Ovary (tissue), 3 donors: ENCODE measurements around the gene WWC1.

Experiments used
- EP300 ChIP-seq: sonication (generic); formaldehyde crosslinking; IDR thresholded peaks from one replicate; pipeline ENCODE4 v1.6.1; 2017; ENCODE audit warnings: antibody characterized with exemption
- TF ChIP-seq, protein P1 (sequence below), 3 donors: fragments of 450-650 bp in 2 of 3; fragments of 200-600 bp in 1 of 3; IDR thresholded peaks; one replicate each; pipeline versions ENCODE4 v1.5.1 to v1.8.0; 2016 to 2022; ENCODE audit warnings: antibody characterized with exemption in 3 of 3, mild to moderate bottlenecking in 1 of 3
- donor health status: DM: no; HTN: no; CAD: no.

DNA sequence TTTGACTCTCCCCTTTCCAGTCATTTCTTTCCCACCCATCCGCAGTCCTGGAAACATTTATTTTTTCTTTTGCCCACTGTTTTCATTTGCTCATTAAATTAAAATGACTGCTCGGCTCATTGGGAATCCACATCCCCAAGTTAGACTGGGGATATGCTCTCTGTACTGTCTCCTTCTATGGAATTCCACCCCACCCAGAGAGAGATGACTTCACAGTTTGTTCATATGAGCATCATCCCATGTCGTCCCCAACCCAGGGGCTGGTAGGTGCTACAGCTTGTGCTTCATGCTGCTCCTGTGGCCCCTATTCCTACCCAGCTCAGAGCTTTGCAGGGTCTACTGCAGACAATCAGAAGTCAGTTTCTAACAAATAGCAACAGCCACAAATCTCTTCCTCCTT lies 178.4 kb downstream of the WWC1 start:
- no peak for TF ChIP-seq EP300
- TF ChIP-seq, protein P1, sequence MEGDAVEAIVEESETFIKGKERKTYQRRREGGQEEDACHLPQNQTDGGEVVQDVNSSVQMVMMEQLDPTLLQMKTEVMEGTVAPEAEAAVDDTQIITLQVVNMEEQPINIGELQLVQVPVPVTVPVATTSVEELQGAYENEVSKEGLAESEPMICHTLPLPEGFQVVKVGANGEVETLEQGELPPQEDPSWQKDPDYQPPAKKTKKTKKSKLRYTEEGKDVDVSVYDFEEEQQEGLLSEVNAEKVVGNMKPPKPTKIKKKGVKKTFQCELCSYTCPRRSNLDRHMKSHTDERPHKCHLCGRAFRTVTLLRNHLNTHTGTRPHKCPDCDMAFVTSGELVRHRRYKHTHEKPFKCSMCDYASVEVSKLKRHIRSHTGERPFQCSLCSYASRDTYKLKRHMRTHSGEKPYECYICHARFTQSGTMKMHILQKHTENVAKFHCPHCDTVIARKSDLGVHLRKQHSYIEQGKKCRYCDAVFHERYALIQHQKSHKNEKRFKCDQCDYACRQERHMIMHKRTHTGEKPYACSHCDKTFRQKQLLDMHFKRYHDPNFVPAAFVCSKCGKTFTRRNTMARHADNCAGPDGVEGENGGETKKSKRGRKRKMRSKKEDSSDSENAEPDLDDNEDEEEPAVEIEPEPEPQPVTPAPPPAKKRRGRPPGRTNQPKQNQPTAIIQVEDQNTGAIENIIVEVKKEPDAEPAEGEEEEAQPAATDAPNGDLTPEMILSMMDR (IDR thresholded peaks at IDR 0.05), result no peak
